ENCODE results near the gene ATXN1L. TPM values are rescaled to one million over a fixed set of nuclear protein-coding genes. Genes with fewer than 3 reads are reported as not detected.
A peak's percentile ranks its signal among the peaks of the same experiment; 100 is the strongest.
"Not testable (repeated sequence)": the region's sequence is repeated elsewhere in the genome, so short reads cannot be mapped to it uniquely, and the experiment has no call there.

ATXN1L gene
- total RNA-seq, 1 experiment from 2014 or later: 44.8 TPM

DNA sequence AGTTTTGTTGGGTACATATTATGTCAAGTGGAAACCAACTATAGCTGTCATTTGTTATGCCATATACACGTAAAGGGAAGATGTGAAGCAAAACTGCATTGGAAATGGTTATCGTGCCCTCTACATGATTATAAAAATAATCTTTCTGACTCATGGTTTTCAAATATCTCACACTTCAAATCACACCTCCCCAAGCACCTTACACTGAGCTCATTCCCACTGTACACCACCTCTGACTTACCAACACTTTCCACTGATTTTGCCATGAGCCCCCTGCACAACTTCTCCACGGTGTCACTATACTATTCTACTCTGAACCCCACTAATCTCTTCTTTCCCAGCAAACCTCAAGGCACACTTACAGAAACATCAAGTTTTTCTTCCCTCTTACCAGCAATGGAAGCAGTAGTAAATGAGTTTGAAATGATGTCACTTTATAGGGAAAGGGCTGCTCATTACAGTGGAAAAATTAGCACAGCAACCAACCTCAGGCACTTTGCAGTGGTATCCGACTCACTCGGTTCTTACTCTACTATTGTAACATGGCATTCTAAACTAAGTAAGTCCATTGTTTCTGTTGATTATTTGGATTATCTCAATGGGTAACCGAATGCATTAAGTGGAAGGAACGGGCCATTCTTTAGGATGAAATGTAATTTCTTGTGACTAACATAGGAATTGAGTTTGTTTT lies 19.5 kb downstream of the ATXN1L start:
- Mint-ChIP-seq H3K27me3 (ENCODE audit: insufficient read depth, unreplicated experiment) (no peaks in the 10 kb centered on the region), H3K9me3 (ENCODE audit: unreplicated experiment) (no peaks in the 10 kb centered on the region), H3K4me1 (ENCODE audit: low read depth, unreplicated experiment) (peaks cover 2% of the 10 kb centered on the region), H3K27ac (ENCODE audit: unreplicated experiment) (no peak overlapping the region), H3K36me3 (ENCODE audit: insufficient read depth, unreplicated experiment) (peaks cover 28% of the 10 kb centered on the region), H3K4me3 (ENCODE audit: unreplicated experiment) (no peak overlapping the region)
- TF ChIP-seq, protein P1, sequence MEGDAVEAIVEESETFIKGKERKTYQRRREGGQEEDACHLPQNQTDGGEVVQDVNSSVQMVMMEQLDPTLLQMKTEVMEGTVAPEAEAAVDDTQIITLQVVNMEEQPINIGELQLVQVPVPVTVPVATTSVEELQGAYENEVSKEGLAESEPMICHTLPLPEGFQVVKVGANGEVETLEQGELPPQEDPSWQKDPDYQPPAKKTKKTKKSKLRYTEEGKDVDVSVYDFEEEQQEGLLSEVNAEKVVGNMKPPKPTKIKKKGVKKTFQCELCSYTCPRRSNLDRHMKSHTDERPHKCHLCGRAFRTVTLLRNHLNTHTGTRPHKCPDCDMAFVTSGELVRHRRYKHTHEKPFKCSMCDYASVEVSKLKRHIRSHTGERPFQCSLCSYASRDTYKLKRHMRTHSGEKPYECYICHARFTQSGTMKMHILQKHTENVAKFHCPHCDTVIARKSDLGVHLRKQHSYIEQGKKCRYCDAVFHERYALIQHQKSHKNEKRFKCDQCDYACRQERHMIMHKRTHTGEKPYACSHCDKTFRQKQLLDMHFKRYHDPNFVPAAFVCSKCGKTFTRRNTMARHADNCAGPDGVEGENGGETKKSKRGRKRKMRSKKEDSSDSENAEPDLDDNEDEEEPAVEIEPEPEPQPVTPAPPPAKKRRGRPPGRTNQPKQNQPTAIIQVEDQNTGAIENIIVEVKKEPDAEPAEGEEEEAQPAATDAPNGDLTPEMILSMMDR (IDR thresholded peaks at IDR 0.05; ENCODE audit: insufficient read depth in 1 of 2, low read depth in 1 of 2, low read length in 1 of 2, severe bottlenecking in 1 of 2, unreplicated experiment in 1 of 2): no peak
- Histone ChIP-seq H3K4me3 (ENCODE audit: low read depth, low read length) (no peak overlapping the region), H3K9me3 (no peaks in the 10 kb centered on the region), H3K36me3 (ENCODE audit: control insufficient read depth, insufficient read depth, low read length) (no peaks in the 10 kb centered on the region; the same call in 1 of the 2 replicates), H3K4me1 (no peaks in the 10 kb centered on the region), H3K27me3 (replicated peaks; ENCODE audit: control insufficient read depth, insufficient read depth, low read length) (no peaks in the 10 kb centered on the region)
- ChIA-PET POLR2A (no interaction called here), CTCF (interaction anchor here (0.8 kb wide), 1 partner anchor 300 kb away, joined by 4 read pairs; no protein-coding TSS in a partner anchor)
- no peak for DNase-seq
- BruUV-seq (replicated peaks): no TSS peak
- intact Hi-C loops (cut with micrococcal nuclease; ENCODE audit: unreplicated experiment): no loop called here

DNA sequence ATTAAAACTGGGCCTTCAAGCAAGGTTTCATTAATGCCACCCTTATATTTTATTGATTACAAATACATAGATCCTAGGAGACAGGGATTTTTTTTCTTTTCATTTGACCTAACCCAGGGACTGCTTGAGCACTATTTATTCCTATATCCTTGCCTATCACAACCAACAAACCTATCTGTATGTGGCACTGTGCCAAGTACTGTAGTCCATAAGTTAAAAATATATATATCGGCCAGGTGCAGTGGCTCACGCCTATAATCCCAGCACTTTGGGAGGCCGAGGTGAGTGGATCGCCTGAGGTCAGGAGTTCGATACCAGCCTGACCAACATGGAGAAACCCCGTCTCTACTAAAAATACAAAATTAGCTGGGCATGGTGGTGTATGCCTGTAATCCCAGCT lies 21.4 kb downstream of the ATXN1L start:
- H3K9me3 Mint-ChIP-seq (ENCODE audit: unreplicated experiment); POLR2A ChIA-PET; H3K4me3 Mint-ChIP-seq (ENCODE audit: unreplicated experiment); H3K27me3 ChIP-seq (replicated peaks; ENCODE audit: control insufficient read depth, insufficient read depth, low read length); H3K9me3 ChIP-seq; H3K36me3 ChIP-seq (ENCODE audit: control insufficient read depth, insufficient read depth, low read length); intact Hi-C loops (cut with micrococcal nuclease; ENCODE audit: unreplicated experiment); CTCF ChIA-PET; H3K4me1 ChIP-seq; H3K4me1 Mint-ChIP-seq (ENCODE audit: low read depth, unreplicated experiment); BruUV-seq (replicated peaks); DNase-seq; H3K4me3 ChIP-seq (ENCODE audit: low read depth, low read length); H3K27me3 Mint-ChIP-seq (ENCODE audit: insufficient read depth, unreplicated experiment); H3K27ac Mint-ChIP-seq (ENCODE audit: unreplicated experiment): not testable (repeated sequence)
- peaks cover 16% of the 10 kb centered on the region for H3K36me3 Mint-ChIP-seq (ENCODE audit: insufficient read depth, unreplicated experiment)

DNA sequence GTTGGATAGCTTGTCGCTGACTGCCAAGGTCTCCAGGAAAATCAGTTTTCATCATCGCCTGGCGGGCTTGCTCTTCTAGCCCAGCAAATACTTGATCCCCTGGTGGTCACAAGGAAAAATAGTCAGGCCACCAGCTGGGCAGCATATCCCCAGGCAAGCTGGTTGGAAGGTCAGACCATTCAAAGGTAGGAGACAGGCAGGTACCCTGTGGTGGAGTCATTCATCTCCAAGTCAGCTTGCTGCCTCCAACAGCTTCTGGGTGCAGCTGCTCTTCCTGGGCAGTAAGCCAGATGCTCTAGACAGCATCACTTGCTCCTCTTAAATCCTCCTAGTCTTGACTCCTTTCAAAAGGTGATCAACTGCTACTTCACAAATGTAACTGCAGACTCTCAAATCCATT lies 22.2 kb downstream of the ATXN1L start:
- TF ChIP-seq, protein P1 (IDR thresholded peaks at IDR 0.05; ENCODE audit: insufficient read depth in 1 of 2, low read depth in 1 of 2, low read length in 1 of 2, severe bottlenecking in 1 of 2, unreplicated experiment in 1 of 2): peak in 1 of 2 experiments; percentile 9
- ChIA-PET POLR2A (no interaction called here), CTCF (no interaction called here)
- no peaks in the 10 kb centered on the region for H3K27me3 Mint-ChIP-seq (ENCODE audit: insufficient read depth, unreplicated experiment)
- DNase-seq: no peak
- H3K9me3 Mint-ChIP-seq (ENCODE audit: unreplicated experiment): no peaks in the 10 kb centered on the region
- Histone ChIP-seq H3K4me3 (ENCODE audit: low read depth, low read length) (no peak overlapping the region), H3K36me3 (ENCODE audit: control insufficient read depth, insufficient read depth, low read length) (no peaks in the 10 kb centered on the region; the same call in 1 of the 2 replicates), H3K27me3 (replicated peaks; ENCODE audit: control insufficient read depth, insufficient read depth, low read length) (no peaks in the 10 kb centered on the region), H3K4me1 (no peaks in the 10 kb centered on the region), H3K9me3 (no peaks in the 10 kb centered on the region)
- no peak overlapping the region for H3K27ac Mint-ChIP-seq (ENCODE audit: unreplicated experiment)
- H3K4me3 Mint-ChIP-seq (ENCODE audit: unreplicated experiment): no peak overlapping the region
- intact Hi-C loops (cut with micrococcal nuclease; ENCODE audit: unreplicated experiment): no loop called here
- no TSS peak for BruUV-seq (replicated peaks)
- H3K36me3 Mint-ChIP-seq (ENCODE audit: insufficient read depth, unreplicated experiment): peaks cover 16% of the 10 kb centered on the region
- H3K4me1 Mint-ChIP-seq (ENCODE audit: low read depth, unreplicated experiment): no peaks in the 10 kb centered on the region

Measured in Caco-2 (cell line).